Right lobe of liver (tissue), 4 donors: ENCODE results near the gene IL6R.

Source experiments
- CTCF ChIP-seq, 4 donors: fragments of 200-600 bp in 3 of 4; fragments of 450-650 bp in 1 of 4; IDR thresholded peaks; one replicate each; pipeline versions ENCODE4 v1.5.1 to v1.8.0; 2016 to 2022; ENCODE audit warnings: antibody characterized with exemption in 4 of 4, mild to moderate bottlenecking in 2 of 4
- POLR2A ChIP-seq: fragments of 450-650 bp; IDR thresholded peaks from one replicate; pipeline ENCODE4 v1.6.1; 2017; ENCODE audit warnings: antibody characterized with exemption, mild to moderate bottlenecking
- donor health status: DM: no; HTN: no; CAD: no.
- donor health status: DM: no; HTN: no; CAD: no.
- donor health status: DM: no; HTN: yes; CAD: no.

GRCh38 chr1:154371436-154371835 is 33.7 kb upstream of the IL6R start:
- TF ChIP-seq CTCF (IDR thresholded peaks at IDR 0.05), result no peak
- TF ChIP-seq POLR2A, result no peak
